Measurements from ENCODE around the gene RAMACL.

DNA sequence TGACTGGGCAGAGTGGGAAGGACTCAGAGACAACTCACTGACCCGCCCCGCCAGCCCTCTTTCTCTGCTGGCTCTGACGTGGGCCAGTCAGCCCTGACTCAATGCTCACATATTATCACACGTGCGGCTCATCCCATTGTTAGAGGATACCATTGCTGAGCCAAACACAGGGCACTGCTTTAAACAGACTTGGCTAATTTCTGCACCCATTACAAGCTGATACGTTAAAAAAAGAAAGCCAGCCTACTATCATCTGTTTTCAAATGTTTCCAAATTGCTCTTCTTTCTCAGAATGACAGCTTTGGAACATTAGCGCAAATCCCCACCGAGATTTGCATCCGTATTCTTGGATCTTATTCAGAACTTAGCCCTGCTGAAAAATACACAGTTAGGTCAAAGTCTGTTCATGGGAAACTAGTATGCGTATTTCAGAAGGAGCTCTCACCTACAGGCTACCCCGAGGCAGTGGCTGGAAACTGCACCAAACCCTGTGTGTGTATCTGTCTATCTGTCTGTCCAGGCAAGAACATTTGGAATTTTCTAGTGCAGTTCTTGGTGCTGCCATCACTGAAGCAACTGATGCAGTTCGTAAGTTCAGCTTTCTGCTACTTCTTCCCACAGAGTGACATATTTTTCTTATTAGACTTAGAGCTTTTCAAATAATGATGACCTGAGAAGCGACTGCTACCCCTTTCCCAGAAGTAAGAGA, 32.8 kb downstream of the RAMACL start:
- TF ChIP-seq, protein P1, sequence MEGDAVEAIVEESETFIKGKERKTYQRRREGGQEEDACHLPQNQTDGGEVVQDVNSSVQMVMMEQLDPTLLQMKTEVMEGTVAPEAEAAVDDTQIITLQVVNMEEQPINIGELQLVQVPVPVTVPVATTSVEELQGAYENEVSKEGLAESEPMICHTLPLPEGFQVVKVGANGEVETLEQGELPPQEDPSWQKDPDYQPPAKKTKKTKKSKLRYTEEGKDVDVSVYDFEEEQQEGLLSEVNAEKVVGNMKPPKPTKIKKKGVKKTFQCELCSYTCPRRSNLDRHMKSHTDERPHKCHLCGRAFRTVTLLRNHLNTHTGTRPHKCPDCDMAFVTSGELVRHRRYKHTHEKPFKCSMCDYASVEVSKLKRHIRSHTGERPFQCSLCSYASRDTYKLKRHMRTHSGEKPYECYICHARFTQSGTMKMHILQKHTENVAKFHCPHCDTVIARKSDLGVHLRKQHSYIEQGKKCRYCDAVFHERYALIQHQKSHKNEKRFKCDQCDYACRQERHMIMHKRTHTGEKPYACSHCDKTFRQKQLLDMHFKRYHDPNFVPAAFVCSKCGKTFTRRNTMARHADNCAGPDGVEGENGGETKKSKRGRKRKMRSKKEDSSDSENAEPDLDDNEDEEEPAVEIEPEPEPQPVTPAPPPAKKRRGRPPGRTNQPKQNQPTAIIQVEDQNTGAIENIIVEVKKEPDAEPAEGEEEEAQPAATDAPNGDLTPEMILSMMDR (IDR thresholded peaks at IDR 0.05): no peak
- no peak for TF ChIP-seq POLR2A (IDR thresholded peaks at IDR 0.05)

Data from uterus (tissue), 2 donors.